Smooth muscle cell (in vitro differentiated cells): ENCODE measurements around the gene CLIC3. TPM values are rescaled to one million over a fixed set of nuclear protein-coding genes. Genes with fewer than 3 reads are reported as not detected.

Source experiments
- DNase-seq: peaks from one replicate; lab custom pipeline; 2025; ENCODE audit not compliant: unreplicated experiment; lab: John Stamatoyannopoulos, UW
- H2AFZ ChIP-seq: fragments of 200-600 bp; sonication (generic); 2 replicates; pipeline ENCODE4 v1.6.0; 2016; ENCODE audit warnings: antibody characterized with exemption, low read depth, mild to moderate bottlenecking
- H3F3A ChIP-seq: fragments of 200-600 bp; sonication (generic); 2 replicates; pipeline ENCODE4 v1.6.0; 2017; ENCODE audit warnings: antibody characterized with exemption, low read depth
- H3K27ac ChIP-seq: fragments of 200-600 bp; sonication (generic); 2 replicates; pipeline ENCODE4 v1.5.1; 2016; ENCODE audit warnings: low read depth, mild to moderate bottlenecking
- H3K27me3 ChIP-seq: fragments of 200-600 bp; sonication (generic); 2 replicates; pipeline ENCODE4 v1.6.1; 2016; ENCODE audit warnings: low read depth, mild to moderate bottlenecking
- H3K36me3 ChIP-seq: fragments of 200-600 bp; sonication (generic); 2 replicates; pipeline ENCODE4 v1.5.1; 2016; ENCODE audit warnings: low read depth
- H3K4me1 ChIP-seq: fragments of 200-600 bp; sonication (generic); 2 replicates; pipeline ENCODE4 v1.5.1; 2016; ENCODE audit warnings: low read depth
- H3K4me2 ChIP-seq: fragments of 200-600 bp; sonication (generic); 2 replicates; pipeline ENCODE4 v1.6.0; 2016; ENCODE audit warnings: mild to moderate bottlenecking
- H3K4me3 ChIP-seq: fragments of 200-600 bp; sonication (generic); 2 replicates; pipeline ENCODE4 v1.5.1; 2016; ENCODE audit warnings: mild to moderate bottlenecking
- H3K79me2 ChIP-seq: fragments of 200-600 bp; sonication (generic); 2 replicates; pipeline ENCODE4 v1.6.0; 2016; ENCODE audit warnings: low read depth, mild to moderate bottlenecking
- H3K9ac ChIP-seq: fragments of 200-600 bp; sonication (generic); 2 replicates; pipeline ENCODE4 v1.6.0; 2016; ENCODE audit warnings: low read depth
- H3K9me3 ChIP-seq: fragments of 200-600 bp; sonication (generic); replicated peaks from 2 replicates; pipeline ENCODE4 v1.5.1; 2016; ENCODE audit warnings: low read depth
- H4K20me1 ChIP-seq: fragments of 200-600 bp; sonication (generic); 2 replicates; pipeline ENCODE4 v1.6.0; 2016; ENCODE audit warnings: low read depth
- WGBS: methylation state at CpG from one replicate; pipeline ENCODE4 v1.1.7; 2016; ENCODE audit warnings: low lambda C conversion rate; 5-methylcytosine and 5-hydroxymethylcytosine counted together
- polyA plus RNA-seq: library from polyadenylated mRNA; unstranded; fragments of >200 nt; fragmentation: Nextera tagmentation; extraction: Ambion mirVana; gene quantifications from 2 replicates; pipeline ENCODE4 v1.2.1, GENCODE V29; 2016
- total RNA-seq: library from RNA; depleted of rRNA; stranded (reverse); fragments of >200 nt; gene quantifications from 2 replicates; pipeline ENCODE4 v1.2.3, GENCODE V29; 2014
- TF ChIP-seq, protein P1 (sequence below): fragments of 200-600 bp; sonication (generic); IDR thresholded peaks from 2 replicates; pipeline ENCODE4 v1.5.1; 2017; ENCODE audit warnings: borderline replicate concordance, mild to moderate bottlenecking, antibody characterized with exemption; ENCODE audit not compliant: insufficient read depth, poor library complexity, severe bottlenecking

Gene CLIC3
- total and polyA plus RNA-seq, 2 experiments from 2014 or later: 36.8 to 43.9 TPM

- H3K4me2 ChIP-seq: peak overlapping the region; percentile 59
- H2AFZ ChIP-seq: no peak overlapping the region
- no peaks in the 10 kb centered on the region for H3F3A ChIP-seq
- no peak overlapping the region for H3K9ac ChIP-seq
- 95% methylated on average over 12 of the region's 12 CpGs for WGBS
- no peaks in the 10 kb centered on the region for H3K4me1 ChIP-seq
- no peaks in the 10 kb centered on the region for H3K36me3 ChIP-seq
- no peak overlapping the region for H3K27ac ChIP-seq
- H3K79me2 ChIP-seq: no peaks in the 10 kb centered on the region
- no peaks in the 10 kb centered on the region for H3K27me3 ChIP-seq
- TF ChIP-seq, protein P1, sequence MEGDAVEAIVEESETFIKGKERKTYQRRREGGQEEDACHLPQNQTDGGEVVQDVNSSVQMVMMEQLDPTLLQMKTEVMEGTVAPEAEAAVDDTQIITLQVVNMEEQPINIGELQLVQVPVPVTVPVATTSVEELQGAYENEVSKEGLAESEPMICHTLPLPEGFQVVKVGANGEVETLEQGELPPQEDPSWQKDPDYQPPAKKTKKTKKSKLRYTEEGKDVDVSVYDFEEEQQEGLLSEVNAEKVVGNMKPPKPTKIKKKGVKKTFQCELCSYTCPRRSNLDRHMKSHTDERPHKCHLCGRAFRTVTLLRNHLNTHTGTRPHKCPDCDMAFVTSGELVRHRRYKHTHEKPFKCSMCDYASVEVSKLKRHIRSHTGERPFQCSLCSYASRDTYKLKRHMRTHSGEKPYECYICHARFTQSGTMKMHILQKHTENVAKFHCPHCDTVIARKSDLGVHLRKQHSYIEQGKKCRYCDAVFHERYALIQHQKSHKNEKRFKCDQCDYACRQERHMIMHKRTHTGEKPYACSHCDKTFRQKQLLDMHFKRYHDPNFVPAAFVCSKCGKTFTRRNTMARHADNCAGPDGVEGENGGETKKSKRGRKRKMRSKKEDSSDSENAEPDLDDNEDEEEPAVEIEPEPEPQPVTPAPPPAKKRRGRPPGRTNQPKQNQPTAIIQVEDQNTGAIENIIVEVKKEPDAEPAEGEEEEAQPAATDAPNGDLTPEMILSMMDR: no peak
- no peak for DNase-seq
- H3K9me3 ChIP-seq: no peaks in the 10 kb centered on the region
- no peaks in the 10 kb centered on the region for H4K20me1 ChIP-seq
- H3K4me3 ChIP-seq: no peak overlapping the region
Observed at GRCh38 chr9:136963751-136964150, 32.6 kb downstream of the CLIC3 start.

DNA sequence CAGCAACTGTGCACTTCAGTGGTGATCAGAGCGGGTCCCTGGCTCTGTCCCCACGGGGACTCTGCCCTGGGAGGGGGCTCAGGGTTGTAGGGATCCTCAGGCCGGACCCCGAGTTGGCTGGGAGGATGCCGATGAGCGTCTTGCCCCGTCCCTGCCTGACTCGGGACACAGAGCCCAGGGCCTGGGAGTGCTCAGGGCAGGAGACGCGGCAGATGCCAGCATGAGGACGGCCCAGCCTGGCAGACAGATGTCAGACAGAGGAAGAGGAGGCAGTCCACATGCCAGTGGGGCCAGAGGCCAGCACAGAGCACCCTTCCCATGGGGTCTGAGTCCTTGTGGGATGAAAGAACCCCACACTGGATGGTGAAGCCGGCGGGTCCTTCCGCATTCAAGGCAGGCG is 33.0 kb downstream of the CLIC3 start:
- H4K20me1 ChIP-seq: no peaks in the 10 kb centered on the region
- H3K4me2 ChIP-seq: peak overlapping the region; percentile 59
- no peak overlapping the region for H2AFZ ChIP-seq
- 75% methylated on average over 15 of the region's 15 CpGs for WGBS
- H3K4me1 ChIP-seq: no peaks in the 10 kb centered on the region
- H3K9ac ChIP-seq: no peak overlapping the region
- H3K27me3 ChIP-seq: no peaks in the 10 kb centered on the region
- no peak overlapping the region for H3K27ac ChIP-seq
- TF ChIP-seq, protein P1: no peak
- H3F3A ChIP-seq: no peaks in the 10 kb centered on the region
- H3K4me3 ChIP-seq: no peak overlapping the region
- DNase-seq: no peak
- no peaks in the 10 kb centered on the region for H3K79me2 ChIP-seq
- no peaks in the 10 kb centered on the region for H3K36me3 ChIP-seq
- H3K9me3 ChIP-seq: no peaks in the 10 kb centered on the region

DNA sequence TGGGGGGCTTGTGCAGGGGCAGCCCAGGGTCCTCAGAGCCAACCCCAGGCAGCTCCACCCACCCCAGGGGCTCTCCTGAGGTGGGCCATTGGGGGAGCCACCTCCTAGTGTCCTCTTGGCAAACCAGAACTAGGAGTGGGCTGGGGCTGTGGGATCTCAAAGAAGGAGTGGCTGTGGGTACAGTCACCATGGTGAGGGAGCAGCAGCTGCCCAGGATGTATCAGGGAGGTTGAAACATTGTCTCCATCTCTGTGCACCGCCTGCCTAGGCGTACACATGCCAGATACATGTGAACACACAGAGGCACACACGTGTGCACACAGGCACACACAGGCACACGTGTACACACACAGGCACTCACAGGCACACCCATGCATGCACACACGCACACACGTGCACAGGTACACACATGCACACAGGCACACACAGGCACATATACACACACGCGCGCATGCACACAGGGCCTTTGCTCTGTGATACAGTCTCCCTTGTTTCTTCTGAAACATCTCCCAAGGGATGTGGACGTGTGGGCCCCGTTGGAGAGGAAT is 33.6 kb downstream of the CLIC3 start:
- H3K27ac ChIP-seq: no peak overlapping the region
- H3K4me2 ChIP-seq: peak overlapping the region; percentile 59
- no peaks in the 10 kb centered on the region for H3K27me3 ChIP-seq
- H2AFZ ChIP-seq: no peak overlapping the region
- no peaks in the 10 kb centered on the region for H4K20me1 ChIP-seq
- no peaks in the 10 kb centered on the region for H3K4me1 ChIP-seq
- no peak for DNase-seq
- H3K9ac ChIP-seq: no peak overlapping the region
- no peaks in the 10 kb centered on the region for H3K79me2 ChIP-seq
- H3K4me3 ChIP-seq: no peak overlapping the region
- WGBS: 78% methylated on average over 11 of the region's 11 CpGs
- H3F3A ChIP-seq: no peaks in the 10 kb centered on the region
- TF ChIP-seq, protein P1: no peak
- H3K9me3 ChIP-seq: no peaks in the 10 kb centered on the region
- no peaks in the 10 kb centered on the region for H3K36me3 ChIP-seq

GRCh38 chr9:136962163-136962562 is 34.2 kb downstream of the CLIC3 start:
- DNase-seq: no peak
- no peak overlapping the region for H3K9ac ChIP-seq
- H3F3A ChIP-seq: no peaks in the 10 kb centered on the region
- no peak overlapping the region for H3K4me3 ChIP-seq
- H3K4me2 ChIP-seq: no peak overlapping the region
- no peaks in the 10 kb centered on the region for H4K20me1 ChIP-seq
- no peaks in the 10 kb centered on the region for H3K79me2 ChIP-seq
- WGBS: 98% methylated on average over 9 of the region's 9 CpGs
- H3K27me3 ChIP-seq: no peaks in the 10 kb centered on the region
- no peak overlapping the region for H2AFZ ChIP-seq
- H3K4me1 ChIP-seq: no peaks in the 10 kb centered on the region
- no peaks in the 10 kb centered on the region for H3K36me3 ChIP-seq
- H3K9me3 ChIP-seq: no peaks in the 10 kb centered on the region
- no peak overlapping the region for H3K27ac ChIP-seq
- TF ChIP-seq, protein P1: no peak
